ENCODE measurements around the gene MFF. TPM values are rescaled to one million over a fixed set of nuclear protein-coding genes. Genes with fewer than 3 reads are reported as not detected.

Gene MFF
- total and polyA plus RNA-seq, 2 donors from 2014 or later, result 80.8 to 110 TPM

DNA sequence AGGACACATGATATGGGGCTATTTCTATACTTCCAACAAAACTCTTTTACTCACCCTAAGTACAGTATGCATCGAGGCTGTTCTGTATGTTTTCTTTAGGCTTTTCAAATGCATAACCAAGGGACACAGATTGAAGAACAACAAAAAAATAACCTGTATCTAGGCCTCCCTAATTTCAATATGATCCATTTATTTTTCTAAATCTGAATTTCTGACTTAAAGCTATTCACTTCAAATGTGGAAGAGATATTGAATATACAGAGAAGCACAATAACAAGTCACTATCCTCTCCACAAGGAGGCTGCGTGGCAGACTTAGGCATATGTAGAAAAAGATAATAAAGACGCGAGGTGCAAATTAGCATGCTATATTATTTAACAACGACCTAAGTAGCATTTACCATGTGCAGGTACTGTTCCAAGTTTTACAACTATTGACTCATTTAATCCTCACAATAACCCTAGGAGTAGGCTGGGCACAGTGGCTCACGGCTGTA, 39.3 kb upstream of the MFF start:
- H3K9me3 ChIP-seq (ENCODE audit: control insufficient read depth in 2 of 3, insufficient read depth in 1 of 3, low read length in 3 of 3), result no peaks in the 10 kb centered on the region
- TF ChIP-seq, protein P1, sequence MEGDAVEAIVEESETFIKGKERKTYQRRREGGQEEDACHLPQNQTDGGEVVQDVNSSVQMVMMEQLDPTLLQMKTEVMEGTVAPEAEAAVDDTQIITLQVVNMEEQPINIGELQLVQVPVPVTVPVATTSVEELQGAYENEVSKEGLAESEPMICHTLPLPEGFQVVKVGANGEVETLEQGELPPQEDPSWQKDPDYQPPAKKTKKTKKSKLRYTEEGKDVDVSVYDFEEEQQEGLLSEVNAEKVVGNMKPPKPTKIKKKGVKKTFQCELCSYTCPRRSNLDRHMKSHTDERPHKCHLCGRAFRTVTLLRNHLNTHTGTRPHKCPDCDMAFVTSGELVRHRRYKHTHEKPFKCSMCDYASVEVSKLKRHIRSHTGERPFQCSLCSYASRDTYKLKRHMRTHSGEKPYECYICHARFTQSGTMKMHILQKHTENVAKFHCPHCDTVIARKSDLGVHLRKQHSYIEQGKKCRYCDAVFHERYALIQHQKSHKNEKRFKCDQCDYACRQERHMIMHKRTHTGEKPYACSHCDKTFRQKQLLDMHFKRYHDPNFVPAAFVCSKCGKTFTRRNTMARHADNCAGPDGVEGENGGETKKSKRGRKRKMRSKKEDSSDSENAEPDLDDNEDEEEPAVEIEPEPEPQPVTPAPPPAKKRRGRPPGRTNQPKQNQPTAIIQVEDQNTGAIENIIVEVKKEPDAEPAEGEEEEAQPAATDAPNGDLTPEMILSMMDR (IDR thresholded peaks at IDR 0.05; ENCODE audit: borderline replicate concordance, extremely low read depth, insufficient read depth), result no peak
- DNase-seq (no peak), FAIRE-seq (no peak)
- H3K4me1 ChIP-seq (ENCODE audit: control insufficient read depth in 2 of 3, insufficient read depth in 2 of 3, low read depth in 1 of 3, low read length in 3 of 3), result no peaks in the 10 kb centered on the region
- no peak overlapping the region for H3K4me3 ChIP-seq (ENCODE audit: low read length in 3 of 3)
- no peak overlapping the region for H3K27ac ChIP-seq (ENCODE audit: low read depth in 2 of 2, low read length in 2 of 2)
- H3K9ac ChIP-seq (ENCODE audit: low read length in 3 of 3), result no peak overlapping the region
- peaks cover 0 to 17% (median 4%) of the 10 kb centered on the region in 3 donors for H3K36me3 ChIP-seq (ENCODE audit: control insufficient read depth in 2 of 3, insufficient read depth in 3 of 3, low read length in 3 of 3)
- intact Hi-C loops (cut with DNase I), result no loop called here
- H3K27me3 ChIP-seq (ENCODE audit: control insufficient read depth, insufficient read depth, low read length), result no peaks in the 10 kb centered on the region

DNA sequence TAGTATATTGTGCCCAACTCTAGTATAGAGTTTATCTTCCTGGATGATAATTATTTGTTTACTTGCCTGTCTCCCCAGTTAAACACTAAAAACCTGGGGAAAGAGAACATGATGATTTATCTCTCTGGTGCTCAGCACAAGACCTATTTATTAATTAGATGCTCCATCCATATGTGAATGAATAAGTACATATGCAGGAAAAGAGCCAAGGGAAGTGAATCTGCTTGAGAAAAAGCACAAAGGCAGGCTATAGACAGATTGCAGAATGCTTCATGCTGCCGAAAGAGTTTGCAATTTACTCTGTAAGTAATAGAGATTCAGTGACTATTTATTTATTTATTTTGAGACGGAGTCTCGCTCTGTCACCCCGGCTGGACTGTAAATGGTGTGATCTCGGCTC, 37.3 kb upstream of the MFF start:
- no peaks in the 10 kb centered on the region for H3K9me3 ChIP-seq (ENCODE audit: control insufficient read depth in 2 of 3, insufficient read depth in 1 of 3, low read length in 3 of 3)
- DNase-seq (no peak), FAIRE-seq (no peak)
- no peak overlapping the region for H3K4me3 ChIP-seq (ENCODE audit: low read length in 3 of 3)
- peaks cover 0 to 10% (median 4%) of the 10 kb centered on the region in 3 donors for H3K36me3 ChIP-seq (ENCODE audit: control insufficient read depth in 2 of 3, insufficient read depth in 3 of 3, low read length in 3 of 3)
- no peak overlapping the region for H3K27ac ChIP-seq (ENCODE audit: low read depth in 2 of 2, low read length in 2 of 2)
- no peaks in the 10 kb centered on the region for H3K4me1 ChIP-seq (ENCODE audit: control insufficient read depth in 2 of 3, insufficient read depth in 2 of 3, low read depth in 1 of 3, low read length in 3 of 3)
- H3K9ac ChIP-seq (ENCODE audit: low read length in 3 of 3), result no peak overlapping the region
- H3K27me3 ChIP-seq (ENCODE audit: control insufficient read depth, insufficient read depth, low read length), result no peaks in the 10 kb centered on the region
- intact Hi-C loops (cut with DNase I), result no loop called here
- TF ChIP-seq, protein P1 (IDR thresholded peaks at IDR 0.05; ENCODE audit: borderline replicate concordance, extremely low read depth, insufficient read depth), result no peak

DNA sequence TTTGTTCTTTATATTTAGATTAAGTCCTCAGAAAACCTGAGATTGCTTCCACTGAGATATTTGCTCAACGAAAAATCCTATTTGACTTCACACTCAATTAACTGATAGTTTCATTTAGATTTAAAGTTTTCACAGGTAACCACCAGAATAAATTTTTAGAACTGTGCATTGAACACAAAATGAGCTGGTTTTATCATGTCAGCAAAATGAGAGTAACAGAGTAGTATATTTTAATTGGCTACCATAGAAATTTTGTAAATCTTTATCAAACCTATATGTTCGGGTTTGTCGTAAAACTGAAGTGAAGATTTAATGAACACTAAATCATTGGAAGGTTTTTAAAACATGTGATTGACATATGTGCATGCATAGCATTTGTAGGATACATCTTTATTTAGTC, 32.7 kb upstream of the MFF start:
- TF ChIP-seq, protein P1 (IDR thresholded peaks at IDR 0.05; ENCODE audit: borderline replicate concordance, extremely low read depth, insufficient read depth), result no peak
- intact Hi-C loops (cut with DNase I), result no loop called here

DNA sequence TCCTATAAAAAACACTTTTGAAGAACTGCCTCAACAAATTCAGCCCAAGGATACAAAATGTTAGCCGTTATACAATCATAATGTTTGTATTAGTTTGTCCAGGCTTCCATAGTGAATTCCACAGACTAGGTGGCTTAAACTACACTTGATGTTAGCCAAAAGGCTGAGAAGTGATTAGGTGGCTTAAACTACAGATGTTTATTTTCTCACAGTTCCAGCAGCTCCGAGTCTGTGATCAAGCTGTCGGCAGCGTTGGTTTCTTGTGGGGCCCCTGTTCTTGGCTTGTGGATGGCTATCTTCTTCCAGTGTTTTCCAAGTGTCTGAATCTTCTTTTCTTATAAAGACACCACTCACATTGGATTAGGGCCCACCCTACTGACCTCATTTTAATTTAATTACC, 31.5 kb upstream of the MFF start:
- no peak for FAIRE-seq
- no peak overlapping the region for H3K4me3 ChIP-seq (ENCODE audit: low read length in 3 of 3)
- TF ChIP-seq, protein P1 (IDR thresholded peaks at IDR 0.05; ENCODE audit: borderline replicate concordance, extremely low read depth, insufficient read depth), result no peak
- no peaks in the 10 kb centered on the region for H3K4me1 ChIP-seq (ENCODE audit: control insufficient read depth in 2 of 3, insufficient read depth in 2 of 3, low read depth in 1 of 3, low read length in 3 of 3)
- no peak for DNase-seq
- no peak overlapping the region for H3K27ac ChIP-seq (ENCODE audit: low read depth in 2 of 2, low read length in 2 of 2)
- intact Hi-C loops (cut with DNase I), result no loop called here
- no peaks in the 10 kb centered on the region for H3K9me3 ChIP-seq (ENCODE audit: control insufficient read depth in 2 of 3, insufficient read depth in 1 of 3, low read length in 3 of 3)
- H3K27me3 ChIP-seq (ENCODE audit: control insufficient read depth, insufficient read depth, low read length), result no peaks in the 10 kb centered on the region
- H3K36me3 ChIP-seq (ENCODE audit: control insufficient read depth in 2 of 3, insufficient read depth in 3 of 3, low read length in 3 of 3), result peaks cover 0 to 20% (median 11%) of the 10 kb centered on the region in 3 donors
- no peak overlapping the region for H3K9ac ChIP-seq (ENCODE audit: low read length in 3 of 3)

More for the DNA sequence above, 32.7 kb upstream of the MFF start:
- Histone ChIP-seq H3K4me3 (ENCODE audit: low read length in 3 of 3) (no peak overlapping the region), H3K9ac (ENCODE audit: low read length in 3 of 3) (no peak overlapping the region), H3K9me3 (ENCODE audit: control insufficient read depth in 2 of 3, insufficient read depth in 1 of 3, low read length in 3 of 3) (no peaks in the 10 kb centered on the region), H3K4me1 (ENCODE audit: control insufficient read depth in 2 of 3, insufficient read depth in 2 of 3, low read depth in 1 of 3, low read length in 3 of 3) (no peaks in the 10 kb centered on the region), H3K27ac (ENCODE audit: low read depth in 2 of 2, low read length in 2 of 2) (no peak overlapping the region), H3K27me3 (ENCODE audit: control insufficient read depth, insufficient read depth, low read length) (no peaks in the 10 kb centered on the region), H3K36me3 (ENCODE audit: control insufficient read depth in 2 of 3, insufficient read depth in 3 of 3, low read length in 3 of 3) (peaks cover 0 to 10% (median 8%) of the 10 kb centered on the region in 3 donors)
- DNase-seq (no peak), FAIRE-seq (no peak)

Measured in kidney (tissue), 14 donors.